GM12865 (cell line): Measurements from ENCODE around the gene TNXB.
"Not testable (repeated sequence)": the region's sequence is repeated elsewhere in the genome, so short reads cannot be mapped to it uniquely, and the experiment has no call there.

ENCODE experiments used
- DNase-seq: peaks from one replicate; pipeline ENCODE4 v3.0.0; 2010; ENCODE audit warnings: low read depth
- H3K4me3 ChIP-seq: 2 replicates; pipeline ENCODE4 v1.5.1; 2011; ENCODE audit warnings: mild to moderate bottlenecking, low read depth, low read length, control low read depth
- TF ChIP-seq, protein P1 (sequence below): IDR thresholded peaks from 2 replicates; pipeline ENCODE4 v1.5.1; 2011; ENCODE audit warnings: low read length, control low read depth, low read depth, inconsistent platforms; ENCODE audit not compliant: insufficient read depth; ENCODE audit errors: missing control alignments

TNXB gene

DNA sequence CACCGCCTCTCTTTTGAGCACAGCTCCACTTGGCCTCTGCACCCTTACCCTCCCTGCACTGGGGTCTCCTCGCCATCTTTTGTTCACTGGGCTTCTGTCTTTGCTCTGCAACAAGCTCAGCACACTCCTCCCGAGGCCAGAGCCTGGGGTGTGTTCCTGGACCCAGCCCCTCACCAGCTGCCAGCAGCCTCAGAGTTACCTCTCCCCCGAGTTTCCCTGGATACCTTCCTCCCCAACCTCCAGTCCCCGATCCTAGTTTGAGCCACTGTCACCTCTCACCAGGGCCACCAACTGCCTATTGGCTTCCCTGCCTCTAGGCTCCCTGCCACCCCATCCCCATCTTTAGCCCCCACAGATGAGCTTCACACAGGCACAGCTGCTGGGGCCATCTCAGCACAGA lies 58.6 kb downstream of the TNXB start:
- TF ChIP-seq, protein P1, sequence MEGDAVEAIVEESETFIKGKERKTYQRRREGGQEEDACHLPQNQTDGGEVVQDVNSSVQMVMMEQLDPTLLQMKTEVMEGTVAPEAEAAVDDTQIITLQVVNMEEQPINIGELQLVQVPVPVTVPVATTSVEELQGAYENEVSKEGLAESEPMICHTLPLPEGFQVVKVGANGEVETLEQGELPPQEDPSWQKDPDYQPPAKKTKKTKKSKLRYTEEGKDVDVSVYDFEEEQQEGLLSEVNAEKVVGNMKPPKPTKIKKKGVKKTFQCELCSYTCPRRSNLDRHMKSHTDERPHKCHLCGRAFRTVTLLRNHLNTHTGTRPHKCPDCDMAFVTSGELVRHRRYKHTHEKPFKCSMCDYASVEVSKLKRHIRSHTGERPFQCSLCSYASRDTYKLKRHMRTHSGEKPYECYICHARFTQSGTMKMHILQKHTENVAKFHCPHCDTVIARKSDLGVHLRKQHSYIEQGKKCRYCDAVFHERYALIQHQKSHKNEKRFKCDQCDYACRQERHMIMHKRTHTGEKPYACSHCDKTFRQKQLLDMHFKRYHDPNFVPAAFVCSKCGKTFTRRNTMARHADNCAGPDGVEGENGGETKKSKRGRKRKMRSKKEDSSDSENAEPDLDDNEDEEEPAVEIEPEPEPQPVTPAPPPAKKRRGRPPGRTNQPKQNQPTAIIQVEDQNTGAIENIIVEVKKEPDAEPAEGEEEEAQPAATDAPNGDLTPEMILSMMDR: no peak
- DNase-seq: no peak
- H3K4me3 ChIP-seq: no peak overlapping the region

DNA sequence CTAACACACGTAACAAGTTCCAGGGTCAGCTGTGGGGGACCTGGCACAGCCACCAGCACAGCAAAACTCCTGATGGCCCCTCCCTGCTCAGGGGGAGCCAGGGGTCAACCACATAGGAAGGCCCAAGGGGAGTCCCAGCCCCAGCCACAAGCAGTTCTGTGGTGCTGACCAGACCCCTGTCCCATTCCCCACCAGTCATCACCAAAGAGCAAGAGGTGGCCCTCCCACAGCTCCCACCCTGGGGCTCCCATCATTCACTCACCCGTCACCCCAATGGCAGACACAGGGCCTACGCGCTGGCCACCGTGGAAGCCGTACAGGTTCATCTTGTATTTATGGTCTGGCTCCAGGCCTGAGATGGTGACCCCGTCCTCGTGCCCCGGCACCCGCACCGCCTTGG lies 59.4 kb downstream of the TNXB start:
- DNase-seq, H3K4me3 ChIP-seq: not testable (repeated sequence)

DNA sequence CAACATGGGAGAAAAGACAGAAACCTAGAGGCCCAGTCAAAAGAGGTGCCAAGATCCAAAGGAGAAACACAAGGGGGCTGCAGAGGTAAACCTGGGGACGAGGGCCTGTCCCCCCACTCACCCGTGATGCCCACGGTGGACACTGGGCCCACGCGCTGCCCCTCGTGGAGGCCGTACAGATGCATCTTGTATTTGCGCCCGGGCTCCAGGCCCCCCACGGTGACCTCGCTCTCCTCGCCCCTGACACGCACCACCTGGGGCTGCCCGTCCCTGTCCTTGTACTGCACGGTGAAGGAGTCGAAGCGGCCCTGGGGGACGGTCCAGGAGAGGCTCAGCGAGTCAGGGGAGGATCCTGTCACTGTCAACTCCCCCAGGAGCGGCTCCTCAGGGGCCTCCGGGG lies 60.0 kb downstream of the TNXB start:
- not testable (repeated sequence) for DNase-seq, H3K4me3 ChIP-seq

DNA sequence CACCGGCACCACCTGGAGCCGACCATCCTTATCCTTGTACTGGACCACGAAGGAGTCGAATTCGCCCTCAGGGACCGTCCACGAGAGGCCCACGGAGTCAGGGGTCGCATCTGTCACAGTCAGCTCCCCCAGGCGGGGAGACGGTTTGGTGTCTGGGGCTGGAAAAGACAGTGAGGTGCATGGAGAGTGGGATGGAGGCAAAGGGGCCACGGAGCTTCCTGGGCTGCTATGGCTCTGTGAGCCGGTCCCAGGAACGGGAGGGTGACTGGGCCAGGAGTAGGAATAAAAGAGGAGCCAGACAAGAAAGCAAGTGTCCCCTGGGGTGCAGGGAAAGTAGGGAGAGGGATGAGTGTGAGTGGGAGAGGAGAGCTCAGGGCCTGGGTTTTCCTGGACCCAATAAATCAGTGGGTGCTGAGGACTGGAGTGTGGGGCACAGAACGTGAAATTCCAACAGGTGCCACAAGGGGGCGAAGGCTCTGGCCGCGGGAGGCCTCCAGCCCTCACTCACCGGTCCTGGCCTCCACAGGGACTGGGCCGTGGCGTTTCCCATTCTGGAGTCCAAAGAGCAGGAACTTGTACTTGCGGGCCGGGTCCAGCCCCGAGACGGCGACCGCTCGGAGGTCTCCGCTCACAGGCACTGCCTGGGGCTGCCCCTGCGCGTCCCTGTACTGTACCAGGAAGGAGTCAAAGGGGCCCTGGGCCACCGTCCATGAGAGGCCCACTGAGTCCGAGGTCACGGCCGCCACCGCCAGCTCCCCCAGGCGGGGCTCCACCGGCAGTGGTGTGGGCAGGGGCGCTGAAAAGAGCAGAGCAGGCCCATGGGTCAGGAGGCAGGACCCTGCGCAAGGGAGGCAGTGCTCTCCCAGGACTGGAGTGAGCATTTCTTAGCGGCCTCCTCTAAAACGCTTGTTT lies 61.0 kb downstream of the TNXB start:
- H3K4me3 ChIP-seq: no peak overlapping the region
- TF ChIP-seq, protein P1: peak; percentile 87
- DNase-seq: peak; percentile 63

DNA sequence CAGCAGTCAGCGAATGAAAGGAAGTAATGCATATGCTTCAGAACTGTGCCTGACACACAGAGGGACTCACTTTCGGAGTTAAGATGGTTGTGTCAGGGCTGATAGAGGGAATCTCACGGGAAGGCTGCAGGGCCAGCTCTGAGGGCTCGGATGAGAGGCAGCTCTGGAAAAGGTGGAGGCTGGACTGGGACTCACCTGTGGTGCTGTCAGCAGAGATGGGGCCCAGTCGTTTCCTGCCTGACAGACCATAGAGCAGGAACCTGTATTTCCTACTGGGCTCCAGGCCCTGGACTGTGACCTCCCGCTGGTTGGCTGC lies 61.6 kb downstream of the TNXB start:
- DNase-seq: no peak
- no peak overlapping the region for H3K4me3 ChIP-seq

DNA sequence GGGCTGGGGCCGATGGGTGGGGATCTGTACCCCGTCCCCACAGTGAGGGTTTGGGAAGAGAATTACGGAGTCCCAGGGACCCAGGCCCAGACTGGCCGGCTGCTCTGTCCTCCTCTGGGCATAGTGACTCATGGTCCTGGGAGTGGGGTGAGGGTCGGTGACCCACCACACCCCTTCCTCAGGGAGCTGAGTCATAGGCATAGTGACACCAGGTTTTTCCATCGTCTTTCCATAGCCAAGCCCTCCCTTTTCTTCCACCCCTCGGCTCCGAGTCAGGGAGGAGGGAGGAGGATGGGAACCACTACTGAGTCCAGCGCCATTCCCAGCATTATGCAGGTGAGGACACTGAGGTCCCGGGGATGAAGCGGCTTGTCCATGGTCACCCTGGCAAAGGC lies 62.1 kb downstream of the TNXB start:
- no peak for DNase-seq

More for the DNA sequence above, 61.6 kb downstream of the TNXB start:
- TF ChIP-seq, protein P1: no peak

DNA sequence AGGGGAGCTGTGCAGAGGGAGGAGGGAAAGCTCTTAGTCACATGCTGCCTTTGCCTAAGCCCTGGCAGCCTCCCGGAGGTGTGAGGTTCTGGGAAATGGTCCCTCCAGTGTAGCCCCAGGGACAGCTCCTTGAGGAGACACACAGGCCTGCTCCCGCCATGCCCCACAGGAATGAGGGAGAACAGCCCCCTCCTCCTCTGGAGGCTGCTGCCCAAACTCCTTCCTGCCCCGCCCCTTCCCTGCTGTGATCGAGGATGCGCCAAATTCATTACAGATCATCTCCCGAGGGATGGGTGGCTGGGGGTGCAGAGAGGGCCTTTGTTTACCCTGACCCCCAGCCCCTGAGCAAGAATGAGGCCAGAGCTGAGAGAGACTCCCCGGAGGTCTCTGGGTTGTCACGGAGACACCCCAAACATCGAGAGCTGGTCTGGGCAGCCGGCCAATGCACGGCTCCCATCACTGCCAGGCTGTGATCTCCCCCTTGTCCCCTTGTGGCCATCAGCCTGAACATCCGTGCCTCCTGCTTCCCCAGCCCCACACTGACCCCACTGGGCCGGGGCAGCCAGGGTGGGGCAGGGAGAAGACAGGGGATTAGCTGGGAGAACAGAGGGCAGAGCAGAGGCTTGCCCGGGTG lies 62.6 kb downstream of the TNXB start:
- TF ChIP-seq, protein P1: no peak
- H3K4me3 ChIP-seq: no peak overlapping the region
- DNase-seq: no peak

More for the DNA sequence above, 62.1 kb downstream of the TNXB start:
- TF ChIP-seq, protein P1: no peak
- no peak overlapping the region for H3K4me3 ChIP-seq
